ENCODE measurements around the gene SPATA32.
A peak's percentile ranks its signal among the peaks of the same experiment; 100 is the strongest.
"Not testable (repeated sequence)": the region's sequence is repeated elsewhere in the genome, so short reads cannot be mapped to it uniquely, and the experiment has no call there.

The SPATA32 gene

GRCh38 chr17:45256114-45256966 lies 5.6 kb downstream of the SPATA32 start:
- no peak for TF ChIP-seq CTCF (IDR thresholded peaks at IDR 0.05; ENCODE audit: low read depth, low read length, missing control alignments)
- no peak for DNase-seq (ENCODE audit: extremely low read depth, low read depth)
- H3K4me3 ChIP-seq (replicated peaks; ENCODE audit: low read depth, low read length) = no peak overlapping the region

DNA sequence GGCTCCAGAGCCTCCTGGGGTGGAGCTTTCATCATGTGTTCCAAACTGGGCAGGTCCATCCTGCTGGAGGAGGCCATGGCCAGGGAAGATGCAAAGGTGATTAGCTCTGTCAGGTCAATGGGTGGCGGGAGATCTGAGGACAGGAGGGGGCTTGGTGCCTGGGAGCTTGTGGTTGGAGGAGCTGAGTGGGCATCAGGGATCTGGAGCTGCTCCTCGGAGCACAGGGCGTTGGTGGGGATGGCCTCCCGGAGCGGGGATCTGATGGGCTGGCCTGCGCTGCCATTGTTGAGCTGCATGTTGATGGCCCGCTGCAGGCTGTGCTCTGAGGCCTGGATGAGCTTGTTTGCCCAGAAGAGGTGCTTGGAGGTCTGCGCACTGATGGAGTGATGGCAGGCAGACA lies 6.5 kb downstream of the SPATA32 start:
- TF ChIP-seq CTCF (IDR thresholded peaks at IDR 0.05; ENCODE audit: low read depth, low read length, missing control alignments) = no peak
- no peak overlapping the region for H3K4me3 ChIP-seq (replicated peaks; ENCODE audit: low read depth, low read length)

DNA sequence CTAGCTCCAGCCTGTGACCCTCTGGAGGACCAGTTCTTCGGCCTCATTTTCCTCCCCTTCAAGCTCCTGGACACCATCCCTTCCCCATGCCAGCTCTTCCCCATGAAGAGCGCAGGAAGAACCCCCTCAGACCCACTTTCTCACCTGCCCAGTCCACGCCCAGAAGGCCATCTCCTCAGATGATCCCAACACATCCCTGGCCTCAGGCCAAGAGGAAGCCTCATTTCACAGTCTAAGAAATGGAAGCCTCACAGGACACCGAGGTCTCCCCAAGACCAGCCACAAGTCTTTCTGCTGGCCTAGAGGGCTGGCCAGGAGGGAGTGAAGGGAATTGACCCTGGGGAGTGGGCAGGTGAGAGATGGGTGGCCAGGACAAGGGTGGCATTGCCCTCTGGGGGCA lies 8.0 kb downstream of the SPATA32 start:
- TF ChIP-seq CTCF (IDR thresholded peaks at IDR 0.05; ENCODE audit: low read depth, low read length, missing control alignments) = no peak
- H3K4me3 ChIP-seq (replicated peaks; ENCODE audit: low read depth, low read length) = no peak overlapping the region
- no peak for DNase-seq (ENCODE audit: extremely low read depth, low read depth)

More for the DNA sequence above, 6.5 kb downstream of the SPATA32 start:
- DNase-seq (ENCODE audit: extremely low read depth, low read depth) = no peak

DNA sequence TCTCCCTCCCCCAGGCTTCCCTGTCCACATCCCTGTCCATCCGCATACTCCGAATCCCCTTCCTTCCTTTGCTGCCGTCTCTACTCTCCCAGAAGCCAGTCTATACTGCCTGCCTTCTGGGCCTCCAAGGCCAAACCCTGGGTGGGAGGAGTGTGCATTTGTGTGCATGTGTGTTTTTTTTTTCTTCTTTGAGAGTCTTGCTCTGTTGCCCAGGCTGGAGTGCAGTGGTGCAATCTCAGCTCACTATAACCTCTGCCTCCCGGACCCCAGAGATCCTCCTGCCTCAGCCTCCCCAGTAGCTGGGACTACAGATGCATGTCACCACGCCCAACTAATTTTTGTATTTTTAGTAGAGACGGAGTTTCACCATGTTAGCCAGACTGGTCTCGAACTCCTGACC lies 8.7 kb downstream of the SPATA32 start:
- H3K4me3 ChIP-seq (replicated peaks; ENCODE audit: low read depth, low read length); DNase-seq (ENCODE audit: extremely low read depth, low read depth): not testable (repeated sequence)

DNA sequence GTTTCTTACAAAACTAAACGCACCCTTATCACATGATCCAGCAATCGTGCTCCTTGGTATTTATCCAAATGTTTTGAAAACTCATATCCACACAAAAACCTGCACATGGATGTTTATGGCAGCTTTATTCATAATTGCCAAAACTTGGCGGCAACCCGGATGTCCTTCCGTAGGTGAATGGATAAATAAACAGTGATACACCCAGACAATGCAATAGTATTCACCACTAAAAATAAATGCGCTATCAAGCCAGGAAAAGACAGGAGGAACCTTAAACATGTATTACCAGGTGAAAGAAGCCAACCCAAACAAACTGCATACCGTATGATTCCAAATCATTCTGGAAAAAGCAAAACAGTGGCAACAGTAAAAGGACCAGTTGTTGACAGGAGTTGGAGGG lies 10.0 kb downstream of the SPATA32 start:
- H3K4me3 ChIP-seq (replicated peaks; ENCODE audit: low read depth, low read length) = no peak overlapping the region
- no peak for TF ChIP-seq CTCF (IDR thresholded peaks at IDR 0.05; ENCODE audit: low read depth, low read length, missing control alignments)
- no peak for DNase-seq (ENCODE audit: extremely low read depth, low read depth)

GRCh38 chr17:45248132-45248957 lies 13.5 kb downstream of the SPATA32 start:
- TF ChIP-seq CTCF (IDR thresholded peaks at IDR 0.05; ENCODE audit: low read depth, low read length, missing control alignments) = no peak
- no peak for DNase-seq (ENCODE audit: extremely low read depth, low read depth)
- peak overlapping the region; percentile 54 for H3K4me3 ChIP-seq (replicated peaks; ENCODE audit: low read depth, low read length)
